Measurements from ENCODE around the gene TCP1. TPM values are rescaled to one million over a fixed set of nuclear protein-coding genes. Genes with fewer than 3 reads are reported as not detected.

Gene TCP1
- total and polyA plus RNA-seq, 8 donors, result 43.7 to 91.7 (median 75.2) TPM

GRCh38 chr6:159833997-159834603 lies 44.7 kb upstream of the TCP1 start:
- no peak overlapping the region for H3K27ac ChIP-seq
- no peak for FAIRE-seq
- TF ChIP-seq CTCF (IDR thresholded peaks at IDR 0.05), result no peak
- no peaks in the 10 kb centered on the region for H3K36me3 ChIP-seq
- H3K27me3 ChIP-seq, result no peaks in the 10 kb centered on the region
- WGBS, 2 donors, result 89 to 93% methylated on average over 5 of the region's 5 CpGs
- no peak for ATAC-seq
- intact Hi-C loops (cut with DNase I), result no loop called here
- no peak for DNase-seq
- H3K4me3 ChIP-seq, result no peak overlapping the region
- H3K9me3 ChIP-seq, result no peaks in the 10 kb centered on the region
- H3K4me1 ChIP-seq, result peaks cover 0 to 3% (median 0%) of the 10 kb centered on the region in 3 donors

GRCh38 chr6:159833556-159833955 lies 44.2 kb upstream of the TCP1 start:
- Histone ChIP-seq H3K4me3 (no peak overlapping the region), H3K36me3 (no peaks in the 10 kb centered on the region), H3K27ac (no peak overlapping the region), H3K4me1 (peaks cover 0 to 3% (median 0%) of the 10 kb centered on the region in 3 donors), H3K27me3 (no peaks in the 10 kb centered on the region), H3K9me3 (no peaks in the 10 kb centered on the region)
- no peak for DNase-seq
- 92 to 96% methylated on average over 2 of the region's 2 CpGs for WGBS, 2 donors
- no peak for TF ChIP-seq CTCF (IDR thresholded peaks at IDR 0.05)
- ATAC-seq, result no peak
- intact Hi-C loops (cut with DNase I), result no loop called here
- FAIRE-seq, result no peak

- H3K4me1 ChIP-seq, result peaks cover 0 to 3% (median 0%) of the 10 kb centered on the region in 3 donors
- no peaks in the 10 kb centered on the region for H3K27me3 ChIP-seq
- H3K27ac ChIP-seq, result no peak overlapping the region
- 84 to 86% methylated on average over 4 of the region's 4 CpGs for WGBS, 2 donors
- H3K4me3 ChIP-seq, result no peak overlapping the region
- no peaks in the 10 kb centered on the region for H3K36me3 ChIP-seq
- intact Hi-C loops (cut with DNase I), result no loop called here
- no peak for FAIRE-seq
- no peaks in the 10 kb centered on the region for H3K9me3 ChIP-seq
- no peak for DNase-seq
- no peak for ATAC-seq
- TF ChIP-seq CTCF (IDR thresholded peaks at IDR 0.05), result no peak
Observed at GRCh38 chr6:159832946-159833345, 43.5 kb upstream of the TCP1 start.

- ATAC-seq, result peak; percentile 60 to 88 (median 79)
- no peak for TF ChIP-seq CTCF (IDR thresholded peaks at IDR 0.05)
- Histone ChIP-seq H3K36me3 (no peaks in the 10 kb centered on the region), H3K9me3 (no peaks in the 10 kb centered on the region), H3K27me3 (no peaks in the 10 kb centered on the region), H3K27ac (no peak overlapping the region), H3K4me3 (no peak overlapping the region), H3K4me1 (peaks cover 0 to 3% (median 0%) of the 10 kb centered on the region in 3 donors)
- WGBS, 2 donors, result 19 to 23% methylated on average over 4 of the region's 4 CpGs
- no peak for FAIRE-seq
- peak in 5 of 6 donors; percentile 39 to 77 (median 52) for DNase-seq
- intact Hi-C loops (cut with DNase I), result no loop called here
Observed at GRCh38 chr6:159831373-159831679, 41.9 kb upstream of the TCP1 start.

- 60 to 61% methylated on average over 11 of the region's 11 CpGs for WGBS, 2 donors
- peaks cover 0 to 3% (median 0%) of the 10 kb centered on the region in 3 donors for H3K4me1 ChIP-seq
- no peak overlapping the region for H3K4me3 ChIP-seq
- DNase-seq, result no peak
- no peaks in the 10 kb centered on the region for H3K36me3 ChIP-seq
- no peak for TF ChIP-seq CTCF (IDR thresholded peaks at IDR 0.05)
- intact Hi-C loops (cut with DNase I), result no loop called here
- H3K27ac ChIP-seq, result no peak overlapping the region
- no peaks in the 10 kb centered on the region for H3K9me3 ChIP-seq
- H3K27me3 ChIP-seq, result no peaks in the 10 kb centered on the region
- peak in 3 of 4 donors; percentile 26 to 52 (median 29) for ATAC-seq
- no peak for FAIRE-seq
Observed at GRCh38 chr6:159830501-159831372, 41.3 kb upstream of the TCP1 start.
